KMS-11 (cell line): ENCODE data around the gene GDF9.

Experiments
- H2AFZ ChIP-seq: fragments of 200-600 bp; sonication (generic); 2 replicates; pipeline ENCODE4 v1.6.1; 2016; ENCODE audit warnings: antibody characterized with exemption, mixed run types, low read depth
- H3K27ac ChIP-seq: fragments of 200-600 bp; sonication (generic); 2 replicates; pipeline ENCODE4 v1.6.1; 2016; ENCODE audit warnings: mild to moderate bottlenecking, mixed run types
- H3K27me3 ChIP-seq: fragments of 200-600 bp; sonication (generic); 2 replicates; pipeline ENCODE4 v1.6.1; 2017; ENCODE audit warnings: mild to moderate bottlenecking, low read depth, mixed run types, moderate library complexity; ENCODE audit not compliant: insufficient read depth
- H3K36me3 ChIP-seq: fragments of 200-600 bp; sonication (generic); 2 replicates; pipeline ENCODE4 v1.6.1; 2017; ENCODE audit warnings: mild to moderate bottlenecking, mixed run types; ENCODE audit not compliant: insufficient read depth
- H3K4me1 ChIP-seq: fragments of 200-600 bp; sonication (generic); 2 replicates; pipeline ENCODE4 v1.6.1; 2016; ENCODE audit warnings: mild to moderate bottlenecking, low read depth, mixed run types; ENCODE audit not compliant: poor library complexity, severe bottlenecking
- H3K4me2 ChIP-seq: fragments of 200-600 bp; sonication (generic); 2 replicates; pipeline ENCODE4 v1.7.0; 2016; ENCODE audit warnings: mild to moderate bottlenecking, mixed run types
- H3K4me3 ChIP-seq: fragments of 200-600 bp; sonication (generic); IDR thresholded peaks from 2 replicates; pipeline ENCODE4 v1.6.1; 2017; ENCODE audit warnings: low read depth, low read length, mixed read lengths; ENCODE audit not compliant: insufficient read depth
- H3K79me2 ChIP-seq: fragments of 200-600 bp; sonication (generic); 2 replicates; pipeline ENCODE4 v1.6.1; 2016; ENCODE audit warnings: low read depth, mixed run types; ENCODE audit not compliant: insufficient read depth
- H3K9ac ChIP-seq: fragments of 200-600 bp; sonication (generic); 2 replicates; pipeline ENCODE4 v1.6.1; 2016; ENCODE audit warnings: mild to moderate bottlenecking, mixed run types
- H4K20me1 ChIP-seq: fragments of 200-600 bp; sonication (generic); 2 replicates; pipeline ENCODE4 v1.6.1; 2016; ENCODE audit warnings: mild to moderate bottlenecking, mixed run types; ENCODE audit not compliant: insufficient read depth
- CTCF ChIP-seq: fragments of 200-600 bp; sonication (generic); conservative IDR thresholded peaks from 2 replicates; pipeline ENCODE4 v1.6.1; 2017; ENCODE audit warnings: low read depth, mild to moderate bottlenecking, antibody characterized with exemption, low read length, moderate library complexity, mixed read lengths

GDF9 gene

GRCh38 chr5:132896685-132897084, 30.4 kb upstream of the GDF9 start:
- Histone ChIP-seq H3K27ac (peak overlapping the region; percentile 86), H3K4me3 (no peak overlapping the region), H2AFZ (peak overlapping the region; percentile 77; the same call in 1 of the 2 replicates), H3K4me1 (peaks cover 30% of the 10 kb centered on the region), H3K9ac (peak overlapping the region; percentile 66), H3K79me2 (no peaks in the 10 kb centered on the region), H3K4me2 (peak overlapping the region; percentile 66), H4K20me1 (no peaks in the 10 kb centered on the region), H3K36me3 (no peaks in the 10 kb centered on the region), H3K27me3 (no peaks in the 10 kb centered on the region)
- TF ChIP-seq CTCF, result no peak

GRCh38 chr5:132895719-132896305, 29.5 kb upstream of the GDF9 start:
- H3K27me3 ChIP-seq, result no peaks in the 10 kb centered on the region
- H3K27ac ChIP-seq, result peak overlapping the region; percentile 86
- H3K79me2 ChIP-seq, result no peaks in the 10 kb centered on the region
- peak overlapping the region; percentile 66 for H3K9ac ChIP-seq
- H3K4me3 ChIP-seq, result no peak overlapping the region
- no peak for TF ChIP-seq CTCF
- no peaks in the 10 kb centered on the region for H3K36me3 ChIP-seq
- peaks cover 30% of the 10 kb centered on the region for H3K4me1 ChIP-seq
- peak overlapping the region; percentile 66 for H3K4me2 ChIP-seq
- peak overlapping the region; percentile 77; the same call in 1 of the 2 replicates for H2AFZ ChIP-seq
- no peaks in the 10 kb centered on the region for H4K20me1 ChIP-seq

GRCh38 chr5:132890817-132891216, 24.5 kb upstream of the GDF9 start:
- Histone ChIP-seq H3K27ac (no peak overlapping the region), H3K4me1 (peaks cover 10% of the 10 kb centered on the region), H3K4me3 (no peak overlapping the region), H3K27me3 (no peaks in the 10 kb centered on the region), H3K9ac (no peak overlapping the region), H3K79me2 (no peaks in the 10 kb centered on the region), H3K4me2 (no peak overlapping the region), H3K36me3 (no peaks in the 10 kb centered on the region), H2AFZ (no peak overlapping the region), H4K20me1 (no peaks in the 10 kb centered on the region)
- no peak for TF ChIP-seq CTCF

DNA sequence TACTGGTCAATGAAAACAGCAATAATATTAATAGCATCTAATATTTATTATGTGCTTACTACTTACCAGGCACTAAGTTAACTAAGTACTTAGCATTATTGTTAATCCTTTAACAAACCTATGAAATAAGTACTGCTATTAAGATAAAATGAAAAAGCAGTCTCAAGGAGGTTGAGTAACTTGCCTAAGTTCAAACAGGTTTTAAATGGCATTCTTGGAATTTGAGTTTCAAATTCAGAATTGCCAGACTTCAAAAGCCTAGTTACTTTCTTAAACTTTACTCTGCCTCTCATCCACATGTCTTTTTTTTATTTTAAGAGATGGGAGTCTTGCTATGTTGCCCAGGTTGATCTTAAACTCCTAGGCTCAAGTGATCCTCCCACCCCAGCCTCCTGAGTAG, 23.2 kb upstream of the GDF9 start:
- Histone ChIP-seq H3K4me3 (no peak overlapping the region), H3K4me2 (no peak overlapping the region), H3K27me3 (no peaks in the 10 kb centered on the region), H3K4me1 (no peaks in the 10 kb centered on the region), H3K79me2 (no peaks in the 10 kb centered on the region), H2AFZ (no peak overlapping the region), H3K9ac (no peak overlapping the region), H3K27ac (no peak overlapping the region), H4K20me1 (no peaks in the 10 kb centered on the region), H3K36me3 (no peaks in the 10 kb centered on the region)
- TF ChIP-seq CTCF, result no peak
